Subcutaneous abdominal adipose tissue (tissue), 5 donors: ENCODE measurements around the gene SNX25.

Source experiments
- H3K27ac ChIP-seq: one replicate; pipeline ENCODE4 v1.7.0; 2013; ENCODE audit warnings: low read depth, mild to moderate bottlenecking, inconsistent platforms, low read length, moderate library complexity
- H3K27me3 ChIP-seq, 5 donors: one replicate each; pipeline ENCODE4 v1.7.0; 2013; ENCODE audit warnings: low read length in 5 of 5, inconsistent platforms in 1 of 5; ENCODE audit not compliant: control insufficient read depth in 5 of 5, insufficient read depth in 4 of 5
- H3K36me3 ChIP-seq, 5 donors: one replicate each; pipeline ENCODE4 v1.7.0; 2013; ENCODE audit warnings: low read length in 5 of 5; ENCODE audit not compliant: control insufficient read depth in 5 of 5, insufficient read depth in 5 of 5
- H3K4me1 ChIP-seq, 5 donors: one replicate each; pipeline ENCODE4 v1.7.0; 2013; ENCODE audit warnings: low read length in 5 of 5, mild to moderate bottlenecking in 3 of 5, moderate library complexity in 1 of 5; ENCODE audit not compliant: control insufficient read depth in 5 of 5, insufficient read depth in 5 of 5
- H3K4me3 ChIP-seq, 5 donors: one replicate each; pipeline ENCODE4 v1.7.0; 2013; ENCODE audit warnings: low read length in 5 of 5, low read depth in 1 of 5
- H3K9ac ChIP-seq, 5 donors: one replicate each; pipeline ENCODE4 v1.7.0; 2013; ENCODE audit warnings: low read length in 5 of 5, mild to moderate bottlenecking in 4 of 5, moderate library complexity in 3 of 5
- H3K9me3 ChIP-seq, 5 donors: one replicate each; pipeline ENCODE4 v1.7.0; 2013; ENCODE audit warnings: low read length in 5 of 5; ENCODE audit not compliant: control insufficient read depth in 5 of 5
- donor health status: healthy.
- donor health status: healthy.
- donor health status: healthy.
- donor health status: healthy.
- donor health status: healthy.

Gene SNX25

GRCh38 chr4:185209031-185209851 lies at the start of gene SNX25:
SNX25 (plus strand) TSS chr4:185209598; CDS start chr4:185209827, 229 bp downstream.
- H3K9ac ChIP-seq: peak within 1 kb of the TSS; percentile 52 to 83 (median 68)
- H3K4me1 ChIP-seq: peaks cover 7 to 26% (median 24%) of the 10 kb centered on the region in 5 donors
- peaks cover 0 to 3% (median 0%) of the 10 kb centered on the region in 5 donors for H3K27me3 ChIP-seq
- H3K4me3 ChIP-seq: peak within 1 kb of the TSS; percentile 81 to 96 (median 88)
- H3K27ac ChIP-seq: peak within 1 kb of the TSS; percentile 51
- H3K9me3 ChIP-seq: no peaks in the 10 kb centered on the region
- no peaks in the 10 kb centered on the region for H3K36me3 ChIP-seq

GRCh38 chr4:185165605-185166063 lies 43.8 kb upstream of the SNX25 start:
- Histone ChIP-seq H3K36me3 (peaks cover 11 to 35% (median 22%) of the 10 kb centered on the region in 5 donors), H3K4me1 (peaks cover 2 to 18% (median 10%) of the 10 kb centered on the region in 5 donors), H3K27me3 (no peaks in the 10 kb centered on the region), H3K27ac (peak overlapping the region; percentile 7), H3K9me3 (no peaks in the 10 kb centered on the region), H3K4me3 (no peak overlapping the region), H3K9ac (peak overlapping the region in 2 of 5 donors; percentile 8 to 12)

- H3K9ac ChIP-seq: no peak overlapping the region
- peaks cover 2 to 18% (median 10%) of the 10 kb centered on the region in 5 donors for H3K4me1 ChIP-seq
- no peak overlapping the region for H3K4me3 ChIP-seq
- peaks cover 8 to 34% (median 14%) of the 10 kb centered on the region in 5 donors for H3K36me3 ChIP-seq
- no peak overlapping the region for H3K27ac ChIP-seq
- H3K27me3 ChIP-seq: no peaks in the 10 kb centered on the region
- H3K9me3 ChIP-seq: no peaks in the 10 kb centered on the region
Measured at GRCh38 chr4:185167234-185167633, 42.2 kb upstream of the SNX25 start.

GRCh38 chr4:185171373-185172071 lies 37.9 kb upstream of the SNX25 start:
- Histone ChIP-seq H3K27me3 (no peaks in the 10 kb centered on the region), H3K36me3 (peaks cover 8 to 29% (median 20%) of the 10 kb centered on the region in 5 donors), H3K9me3 (no peaks in the 10 kb centered on the region), H3K27ac (no peak overlapping the region), H3K4me1 (no peaks in the 10 kb centered on the region), H3K4me3 (no peak overlapping the region), H3K9ac (no peak overlapping the region)

GRCh38 chr4:185179488-185179887 lies 29.9 kb upstream of the SNX25 start:
- H3K36me3 ChIP-seq: peaks cover 0 to 9% (median 7%) of the 10 kb centered on the region in 5 donors
- no peaks in the 10 kb centered on the region for H3K9me3 ChIP-seq
- no peak overlapping the region for H3K9ac ChIP-seq
- peaks cover 0 to 4% (median 0%) of the 10 kb centered on the region in 5 donors for H3K4me1 ChIP-seq
- H3K4me3 ChIP-seq: no peak overlapping the region
- no peaks in the 10 kb centered on the region for H3K27me3 ChIP-seq
- H3K27ac ChIP-seq: no peak overlapping the region

- no peak overlapping the region for H3K4me3 ChIP-seq
- no peak overlapping the region for H3K27ac ChIP-seq
- peaks cover 0 to 4% (median 0%) of the 10 kb centered on the region in 5 donors for H3K4me1 ChIP-seq
- H3K9ac ChIP-seq: no peak overlapping the region
- no peaks in the 10 kb centered on the region for H3K9me3 ChIP-seq
- no peaks in the 10 kb centered on the region for H3K27me3 ChIP-seq
- H3K36me3 ChIP-seq: peaks cover 0 to 5% (median 2%) of the 10 kb centered on the region in 5 donors
Measured at GRCh38 chr4:185182239-185182638, 27.2 kb upstream of the SNX25 start.

- H3K9ac ChIP-seq: no peak overlapping the region
Measured at GRCh38 chr4:185183622-185184281, 25.6 kb upstream of the SNX25 start.

GRCh38 chr4:185186769-185187168 lies 22.6 kb upstream of the SNX25 start:
- Histone ChIP-seq H3K9me3 (no peaks in the 10 kb centered on the region), H3K27me3 (no peaks in the 10 kb centered on the region), H3K27ac (no peak overlapping the region), H3K4me1 (peaks cover 0 to under 1% (median 0%) of the 10 kb centered on the region in 5 donors), H3K4me3 (no peak overlapping the region), H3K9ac (peak overlapping the region in 1 of 5 donors; percentile 35), H3K36me3 (peaks cover 8 to 27% (median 22%) of the 10 kb centered on the region in 5 donors)

More at GRCh38 chr4:185183622-185184281, 25.6 kb upstream of the SNX25 start:
- peaks cover 0 to 4% (median 0%) of the 10 kb centered on the region in 5 donors for H3K4me1 ChIP-seq
- no peaks in the 10 kb centered on the region for H3K9me3 ChIP-seq
- H3K27ac ChIP-seq: no peak overlapping the region
- no peaks in the 10 kb centered on the region for H3K27me3 ChIP-seq
- peaks cover 0 to 12% (median 9%) of the 10 kb centered on the region in 5 donors for H3K36me3 ChIP-seq
- H3K4me3 ChIP-seq: no peak overlapping the region

GRCh38 chr4:185189606-185190305 lies 19.6 kb upstream of the SNX25 start:
- Histone ChIP-seq H3K36me3 (peaks cover 8 to 27% (median 22%) of the 10 kb centered on the region in 5 donors), H3K9me3 (no peaks in the 10 kb centered on the region), H3K9ac (no peak overlapping the region), H3K4me1 (no peaks in the 10 kb centered on the region), H3K27ac (no peak overlapping the region), H3K27me3 (no peaks in the 10 kb centered on the region), H3K4me3 (no peak overlapping the region)
